GM19099 (cell line): ENCODE data around the gene MCUB.

Experiments used
- POLR2A ChIP-seq: IDR thresholded peaks from 3 replicates; pipeline ENCODE4 v1.6.1; 2011; ENCODE audit warnings: low read depth; ENCODE audit not compliant: insufficient read length; ENCODE audit errors: extremely low read depth

The MCUB gene

DNA sequence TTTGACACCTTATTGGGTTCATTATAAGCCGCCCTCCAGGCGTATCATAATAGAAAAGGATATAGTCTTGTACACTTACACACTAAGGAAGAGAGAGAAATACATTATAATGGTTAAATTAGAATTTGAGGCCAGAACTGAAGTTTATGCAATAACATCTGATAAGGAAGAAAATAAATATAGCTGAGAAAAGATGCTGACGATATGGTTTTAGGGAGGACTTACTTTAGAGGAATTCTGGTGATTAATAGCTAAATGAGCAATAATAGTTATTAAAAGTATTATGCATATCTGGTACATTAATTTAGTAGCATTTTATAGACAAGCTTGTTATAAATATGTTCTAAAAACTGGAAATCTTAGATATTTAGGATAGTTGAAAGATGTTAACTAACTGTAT lies 12.1 kb downstream of the MCUB start:
- no peak for TF ChIP-seq POLR2A

GRCh38 chr4:109574443-109574850 lies 14.4 kb downstream of the MCUB start:
- no peak for TF ChIP-seq POLR2A

- TF ChIP-seq POLR2A, result no peak
These were observed 15.1 kb downstream of the MCUB start for GRCh38 chr4:109574931-109575804.

DNA sequence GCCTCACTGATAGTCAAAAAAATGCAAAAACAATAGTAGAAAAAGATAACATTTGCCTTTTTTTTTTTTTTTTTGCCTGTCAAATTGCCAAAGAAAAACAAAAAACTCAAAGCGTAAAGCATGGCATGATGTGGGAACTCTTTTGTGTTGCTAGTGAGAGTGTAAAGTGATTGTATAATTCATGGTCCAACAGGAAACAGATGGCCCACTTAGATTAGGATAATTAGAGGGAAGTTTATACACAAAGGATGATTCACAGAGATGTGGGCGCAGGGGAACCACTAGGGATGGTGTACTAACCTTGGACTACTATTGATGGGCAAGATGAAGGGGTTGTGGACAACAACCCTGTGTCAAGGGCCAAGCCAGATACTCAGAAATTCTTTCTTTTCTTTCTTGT lies 16.4 kb downstream of the MCUB start:
- no peak for TF ChIP-seq POLR2A

GRCh38 chr4:109578846-109579245 lies 18.8 kb downstream of the MCUB start:
- TF ChIP-seq POLR2A, result no peak

- TF ChIP-seq POLR2A, result no peak
These were observed 28.1 kb downstream of the MCUB start for GRCh38 chr4:109588176-109588575.

GRCh38 chr4:109589119-109589518 lies 29.1 kb downstream of the MCUB start:
- no peak for TF ChIP-seq POLR2A

- TF ChIP-seq POLR2A, result no peak
These were observed 29.6 kb downstream of the MCUB start for GRCh38 chr4:109589605-109590004.

- no peak for TF ChIP-seq POLR2A
These were observed 30.9 kb downstream of the MCUB start for GRCh38 chr4:109590905-109591304.

GRCh38 chr4:109592367-109592766 lies 32.3 kb downstream of the MCUB start:
- TF ChIP-seq POLR2A, result no peak

DNA sequence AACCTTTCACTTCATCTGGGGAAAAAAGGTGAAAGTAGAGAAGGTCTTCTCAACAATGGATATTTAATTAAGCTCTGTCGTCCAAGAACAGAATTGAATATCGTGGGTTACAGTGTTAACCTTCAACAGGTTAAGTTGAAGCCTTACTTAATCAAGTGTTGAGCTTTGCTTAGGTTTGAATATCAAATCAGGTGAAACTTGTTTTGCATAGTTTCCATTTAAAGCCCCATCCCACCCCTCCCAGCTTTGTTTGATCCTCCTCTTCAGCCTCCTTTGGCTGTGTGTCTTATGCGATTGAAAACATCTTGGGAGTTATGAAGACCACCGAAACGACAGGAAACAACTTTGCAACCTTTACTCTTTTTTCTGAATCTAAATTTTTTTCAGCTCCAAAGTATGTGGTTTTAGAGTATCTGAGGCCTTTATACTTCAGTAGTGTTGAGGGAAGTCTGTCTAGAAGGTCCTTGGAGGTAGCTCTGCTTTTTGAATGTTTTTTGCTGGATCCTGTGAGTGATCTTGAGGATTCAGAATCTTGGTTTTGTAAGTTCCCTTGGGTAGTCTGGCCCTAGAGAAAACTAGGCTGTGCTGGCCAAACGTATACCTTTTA lies 39.1 kb downstream of the MCUB start:
- TF ChIP-seq POLR2A, result no peak

GRCh38 chr4:109600431-109600830 lies 40.4 kb downstream of the MCUB start:
- no peak for TF ChIP-seq POLR2A

DNA sequence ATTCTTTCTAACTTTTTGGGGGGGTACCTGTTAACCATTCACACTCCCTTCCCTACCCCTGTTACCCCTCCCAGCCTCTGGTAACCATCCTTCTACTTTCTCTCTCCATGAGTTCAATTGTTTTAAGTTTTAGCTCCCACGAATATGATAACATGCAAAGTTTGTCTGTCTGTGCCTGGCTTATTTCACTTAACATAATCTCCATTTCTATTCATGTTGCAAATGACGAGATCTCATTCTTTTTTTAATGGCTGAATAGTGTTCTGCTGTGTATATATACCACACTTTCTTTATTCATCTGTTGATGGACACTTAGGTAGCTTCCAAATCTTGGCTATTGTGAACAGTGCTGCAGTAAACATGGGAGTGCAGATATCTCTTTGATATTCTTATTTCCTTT lies 41.3 kb downstream of the MCUB start:
- no peak for TF ChIP-seq POLR2A

- no peak for TF ChIP-seq POLR2A
These were observed 47.9 kb downstream of the MCUB start for GRCh38 chr4:109607976-109608375.

GRCh38 chr4:109608879-109609278 lies 48.8 kb downstream of the MCUB start:
- no peak for TF ChIP-seq POLR2A

DNA sequence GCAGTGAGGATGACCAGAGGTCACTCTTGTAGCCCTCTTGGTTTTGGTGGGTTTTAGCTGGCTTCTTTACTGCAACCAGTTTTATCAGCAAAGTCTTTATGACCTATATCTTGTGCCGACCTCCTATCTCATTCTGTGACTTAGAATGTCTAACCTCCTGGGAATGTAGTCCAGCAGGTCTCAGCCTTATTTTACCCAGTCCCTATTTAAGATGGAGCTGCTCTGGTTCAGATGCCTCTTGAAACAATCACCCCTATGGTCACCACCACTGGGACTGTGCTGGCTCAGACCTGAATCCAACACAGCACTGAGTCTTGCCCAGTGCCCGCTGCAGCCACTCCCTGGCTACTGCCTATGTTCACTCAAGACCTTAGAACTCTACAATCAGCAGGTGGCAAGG lies 49.4 kb downstream of the MCUB start:
- TF ChIP-seq POLR2A, result no peak

DNA sequence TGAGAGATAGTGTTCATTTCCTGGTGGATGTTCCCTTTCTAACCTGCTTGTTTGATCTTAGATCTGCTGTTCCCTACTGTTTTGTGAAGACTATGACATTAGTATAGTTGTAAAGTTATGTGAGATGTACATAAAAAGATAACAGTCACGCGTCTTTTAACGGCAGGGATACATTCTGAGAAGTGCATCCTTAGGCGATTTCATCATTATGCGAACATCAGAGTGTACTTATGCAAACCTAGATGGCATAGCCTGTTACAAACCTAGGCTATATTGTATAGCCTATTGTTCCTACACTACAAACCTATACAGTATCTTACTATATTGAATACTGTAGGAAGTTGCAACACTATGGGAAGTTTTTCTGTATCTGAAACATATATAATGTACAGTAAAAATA lies 50.4 kb downstream of the MCUB start:
- TF ChIP-seq POLR2A, result no peak

- TF ChIP-seq POLR2A, result no peak
These were observed 51.1 kb downstream of the MCUB start for GRCh38 chr4:109611045-109611646.
